NCI-H1417 (cell line): Measurements from ENCODE around the gene SLC17A9.

Experiments
- DNase-seq, 3 experiments: peaks; one replicate each; lab custom pipeline; 2025; lab: John Stamatoyannopoulos, UW

The SLC17A9 gene

GRCh38 chr20:63017076-63017825 is 64.7 kb downstream of the SLC17A9 start:
- DNase-seq, result no peak

- DNase-seq, result no peak
Observed at GRCh38 chr20:63017826-63018411, 65.4 kb downstream of the SLC17A9 start.
